Memory B cell (primary cell): ENCODE measurements around the gene ITGB5.

ENCODE experiments used
- ATAC-seq: fragments of 150-1000 bp; cut with Tn5 transposase; 2 replicates; pipeline ENCODE4 v1.10.0; 2021; ENCODE audit warnings: low read depth, mild to moderate bottlenecking, moderate library complexity
- DNase-seq, 2 donors: peaks; one replicate each; pipeline ENCODE4 v3.0.0; 2022; ENCODE audit warnings: low spot score in 2 of 2
- H3K27ac Mint-ChIP-seq: one replicate; pipeline ENCODE4 v1.8.0; 2022; ENCODE audit warnings: mild to moderate bottlenecking, moderate library complexity, mixed read lengths
- H3K27me3 Mint-ChIP-seq: one replicate; pipeline ENCODE4 v1.8.0; 2022; ENCODE audit warnings: mixed read lengths
- H3K36me3 Mint-ChIP-seq: one replicate; pipeline ENCODE4 v1.8.0; 2022; ENCODE audit warnings: mild to moderate bottlenecking, mixed read lengths
- H3K4me1 Mint-ChIP-seq: one replicate; pipeline ENCODE4 v1.8.0; 2022; ENCODE audit warnings: mixed read lengths
- H3K4me3 Mint-ChIP-seq: one replicate; pipeline ENCODE4 v1.8.0; 2022; ENCODE audit warnings: mild to moderate bottlenecking, moderate library complexity, mixed read lengths
- H3K9me3 Mint-ChIP-seq: one replicate; pipeline ENCODE4 v1.8.0; 2022; ENCODE audit warnings: mixed read lengths

ITGB5 gene

GRCh38 chr3:124859025-124859424 is 28.1 kb downstream of the ITGB5 start:
- Mint-ChIP-seq H3K4me3 (no peak overlapping the region), H3K4me1 (no peaks in the 10 kb centered on the region), H3K27me3 (peaks cover 15% of the 10 kb centered on the region), H3K27ac (no peak overlapping the region), H3K9me3 (no peaks in the 10 kb centered on the region), H3K36me3 (no peaks in the 10 kb centered on the region)
- no peak for ATAC-seq
- no peak for DNase-seq

GRCh38 chr3:124858275-124858674 is 28.9 kb downstream of the ITGB5 start:
- no peak for ATAC-seq

DNA sequence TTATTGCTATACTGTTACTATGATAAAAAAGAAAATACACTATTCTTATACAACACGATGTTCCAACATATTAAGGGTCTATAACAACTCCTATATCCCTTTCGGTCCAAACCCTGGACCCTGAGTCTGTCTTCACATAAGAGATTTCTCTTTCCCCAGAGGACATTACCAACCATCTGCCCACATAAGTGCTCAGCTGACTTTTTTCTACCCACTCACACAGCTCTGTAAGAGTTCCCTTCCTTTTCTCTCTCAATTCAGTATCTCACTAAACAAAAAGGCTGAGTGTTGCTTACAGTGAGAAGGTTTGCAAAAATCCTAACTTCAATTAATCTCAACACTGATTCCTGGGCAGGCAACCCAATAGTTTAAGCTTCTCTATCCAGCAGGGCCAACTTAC is 30.5 kb downstream of the ITGB5 start:
- Mint-ChIP-seq H3K4me1 (no peaks in the 10 kb centered on the region), H3K27ac (no peak overlapping the region)
- DNase-seq: no peak

More at GRCh38 chr3:124858275-124858674, 28.9 kb downstream of the ITGB5 start:
- Mint-ChIP-seq H3K27ac (no peak overlapping the region), H3K4me3 (no peak overlapping the region), H3K4me1 (no peaks in the 10 kb centered on the region), H3K9me3 (no peaks in the 10 kb centered on the region), H3K27me3 (peaks cover 15% of the 10 kb centered on the region), H3K36me3 (no peaks in the 10 kb centered on the region)
- DNase-seq: no peak

DNA sequence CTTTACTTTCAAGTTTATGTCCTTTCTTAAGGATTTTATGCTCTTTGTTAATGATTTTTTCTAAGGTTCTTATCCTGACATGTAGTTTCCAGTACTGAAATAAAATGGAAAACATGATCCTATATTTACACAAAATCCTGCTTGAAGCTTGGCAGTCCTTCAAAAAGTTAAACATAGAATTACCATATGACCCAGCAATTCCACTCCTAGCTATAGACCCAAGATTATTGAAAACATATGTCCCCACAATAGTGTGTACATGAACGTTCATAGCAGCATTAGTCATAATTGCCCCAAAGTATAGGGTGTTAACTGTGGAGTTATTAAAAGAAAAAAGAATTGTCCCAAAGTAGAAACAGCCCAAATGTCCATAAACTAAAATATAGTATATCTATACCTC is 33.2 kb downstream of the ITGB5 start:
- H3K27ac Mint-ChIP-seq: no peak overlapping the region
- H3K4me1 Mint-ChIP-seq: no peaks in the 10 kb centered on the region
- no peaks in the 10 kb centered on the region for H3K36me3 Mint-ChIP-seq
- ATAC-seq (no peak), DNase-seq (no peak)
- no peaks in the 10 kb centered on the region for H3K9me3 Mint-ChIP-seq
- H3K4me3 Mint-ChIP-seq: no peak overlapping the region
- H3K27me3 Mint-ChIP-seq: peaks cover 20% of the 10 kb centered on the region

More for the DNA sequence above, 30.5 kb downstream of the ITGB5 start:
- no peak overlapping the region for H3K4me3 Mint-ChIP-seq
- no peaks in the 10 kb centered on the region for H3K36me3 Mint-ChIP-seq
- ATAC-seq: no peak
- no peaks in the 10 kb centered on the region for H3K9me3 Mint-ChIP-seq
- peaks cover 17% of the 10 kb centered on the region for H3K27me3 Mint-ChIP-seq

- Mint-ChIP-seq H3K9me3 (no peaks in the 10 kb centered on the region), H3K27me3 (peaks cover 20% of the 10 kb centered on the region), H3K27ac (no peak overlapping the region), H3K4me1 (no peaks in the 10 kb centered on the region), H3K4me3 (no peak overlapping the region), H3K36me3 (no peaks in the 10 kb centered on the region)
- DNase-seq: no peak
- ATAC-seq: no peak
These were observed 33.7 kb downstream of the ITGB5 start for GRCh38 chr3:124853446-124853845.

- DNase-seq: no peak
- Mint-ChIP-seq H3K9me3 (no peaks in the 10 kb centered on the region), H3K36me3 (no peaks in the 10 kb centered on the region), H3K27me3 (peaks cover 16% of the 10 kb centered on the region), H3K27ac (no peak overlapping the region), H3K4me1 (no peaks in the 10 kb centered on the region), H3K4me3 (no peak overlapping the region)
- no peak for ATAC-seq
These were observed 35.3 kb downstream of the ITGB5 start for GRCh38 chr3:124851905-124852304.

DNA sequence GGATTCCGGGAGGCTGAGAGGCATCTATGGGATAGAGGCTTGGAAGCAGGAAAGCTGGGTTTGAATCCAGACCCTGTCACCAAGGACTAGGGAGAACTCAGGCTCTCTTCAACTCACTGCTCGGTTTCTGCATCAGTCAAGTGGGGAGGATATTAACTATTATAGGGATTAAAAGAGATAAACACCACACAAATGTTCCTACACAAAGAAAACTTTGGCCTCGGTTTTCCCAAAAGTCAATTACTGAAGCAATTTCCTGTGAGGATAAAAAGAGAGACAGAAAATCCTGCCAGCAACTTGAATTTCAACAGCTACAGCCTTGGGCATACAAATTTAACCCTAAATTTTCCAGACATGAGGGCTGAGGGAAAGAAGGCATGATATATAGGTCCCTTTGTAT is 36.0 kb downstream of the ITGB5 start:
- H3K4me1 Mint-ChIP-seq: no peaks in the 10 kb centered on the region
- DNase-seq: no peak
- no peaks in the 10 kb centered on the region for H3K36me3 Mint-ChIP-seq
- ATAC-seq: no peak
- H3K27me3 Mint-ChIP-seq: peaks cover 14% of the 10 kb centered on the region
- no peak overlapping the region for H3K4me3 Mint-ChIP-seq
- no peaks in the 10 kb centered on the region for H3K9me3 Mint-ChIP-seq
- no peak overlapping the region for H3K27ac Mint-ChIP-seq

GRCh38 chr3:124850633-124851032 is 36.5 kb downstream of the ITGB5 start:
- Mint-ChIP-seq H3K27me3 (peaks cover 10% of the 10 kb centered on the region), H3K27ac (no peak overlapping the region), H3K4me1 (no peaks in the 10 kb centered on the region), H3K36me3 (no peaks in the 10 kb centered on the region), H3K9me3 (no peaks in the 10 kb centered on the region), H3K4me3 (no peak overlapping the region)
- DNase-seq: no peak
- no peak for ATAC-seq

- Mint-ChIP-seq H3K4me3 (no peak overlapping the region), H3K4me1 (no peaks in the 10 kb centered on the region), H3K9me3 (no peaks in the 10 kb centered on the region), H3K27ac (no peak overlapping the region), H3K36me3 (no peaks in the 10 kb centered on the region), H3K27me3 (peaks cover 8% of the 10 kb centered on the region)
- DNase-seq (no peak), ATAC-seq (no peak)
These were observed 37.0 kb downstream of the ITGB5 start for GRCh38 chr3:124850212-124850611.

DNA sequence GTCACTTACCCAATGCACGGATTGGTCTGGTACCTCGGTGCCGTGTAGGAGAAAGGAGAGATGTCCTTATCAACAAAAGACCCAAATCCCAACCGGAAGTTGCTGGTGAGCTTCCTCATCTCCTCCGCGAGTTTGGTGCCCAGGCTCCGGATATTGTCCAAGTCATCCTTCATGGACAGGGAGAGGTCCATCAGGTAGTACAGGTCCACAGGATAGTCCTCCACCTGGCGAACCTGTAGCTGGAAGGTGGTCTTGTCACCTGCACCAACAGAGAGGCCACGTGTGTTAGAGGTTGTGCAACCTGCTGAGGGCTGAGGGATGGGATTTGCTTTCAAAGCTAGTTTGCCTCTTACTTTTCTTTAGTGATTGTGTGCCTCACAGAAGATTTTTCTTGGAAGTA is 38.9 kb downstream of the ITGB5 start:
- H3K36me3 Mint-ChIP-seq: no peaks in the 10 kb centered on the region
- H3K27me3 Mint-ChIP-seq: peaks cover 5% of the 10 kb centered on the region
- H3K4me3 Mint-ChIP-seq: no peak overlapping the region
- H3K4me1 Mint-ChIP-seq: no peaks in the 10 kb centered on the region
- DNase-seq: no peak
- H3K27ac Mint-ChIP-seq: no peak overlapping the region
- ATAC-seq: no peak
- no peaks in the 10 kb centered on the region for H3K9me3 Mint-ChIP-seq

DNA sequence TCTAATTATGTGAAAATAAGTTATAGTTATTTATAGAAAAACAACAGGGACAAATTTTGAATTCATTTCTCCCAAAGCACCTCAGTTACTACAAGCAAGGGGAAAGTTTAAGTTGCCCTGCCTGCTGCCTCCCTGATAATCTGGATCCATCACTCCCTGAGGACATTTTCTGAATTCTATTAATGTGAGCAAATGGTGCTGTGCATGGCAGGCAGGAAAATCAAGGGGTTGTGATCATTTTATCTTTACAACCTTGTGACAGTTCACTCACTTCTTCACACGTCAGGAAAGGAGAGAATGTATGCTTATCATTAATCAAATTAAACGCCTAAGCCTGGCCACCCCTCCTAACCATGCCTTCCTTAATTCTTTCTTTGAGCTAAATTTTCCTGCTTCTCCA is 39.3 kb downstream of the ITGB5 start:
- DNase-seq: no peak
- no peaks in the 10 kb centered on the region for H3K9me3 Mint-ChIP-seq
- H3K27me3 Mint-ChIP-seq: peaks cover 6% of the 10 kb centered on the region
- H3K27ac Mint-ChIP-seq: no peak overlapping the region
- ATAC-seq: no peak
- no peak overlapping the region for H3K4me3 Mint-ChIP-seq
- no peaks in the 10 kb centered on the region for H3K4me1 Mint-ChIP-seq
- no peaks in the 10 kb centered on the region for H3K36me3 Mint-ChIP-seq

- peaks cover 8% of the 10 kb centered on the region for H3K27me3 Mint-ChIP-seq
- no peaks in the 10 kb centered on the region for H3K9me3 Mint-ChIP-seq
- no peak overlapping the region for H3K27ac Mint-ChIP-seq
- H3K36me3 Mint-ChIP-seq: no peaks in the 10 kb centered on the region
- no peak overlapping the region for H3K4me3 Mint-ChIP-seq
- DNase-seq: no peak
- no peak for ATAC-seq
- H3K4me1 Mint-ChIP-seq: no peaks in the 10 kb centered on the region
These were observed 40.1 kb downstream of the ITGB5 start for GRCh38 chr3:124847051-124847450.

DNA sequence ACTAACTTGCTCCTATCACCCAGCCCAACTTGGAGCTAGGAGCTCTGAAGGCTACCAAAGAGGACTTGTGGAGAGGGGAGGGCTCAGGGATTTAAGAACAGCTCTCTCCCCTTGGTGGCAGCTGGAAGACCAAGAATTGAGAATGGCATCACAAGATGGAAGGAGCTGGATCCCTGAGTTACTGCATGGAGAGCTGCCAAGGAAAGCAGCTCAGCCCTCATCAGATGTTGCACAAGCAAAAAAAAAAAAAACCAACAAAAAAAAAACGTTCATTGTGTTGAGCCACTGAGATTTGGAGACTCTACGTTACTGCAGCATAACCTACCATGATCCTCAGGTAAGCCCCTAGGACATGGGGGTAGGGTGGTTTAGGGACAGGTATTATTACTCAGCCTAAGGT is 41.0 kb downstream of the ITGB5 start:
- Mint-ChIP-seq H3K4me3 (no peak overlapping the region), H3K27me3 (peaks cover 11% of the 10 kb centered on the region), H3K36me3 (no peaks in the 10 kb centered on the region), H3K9me3 (no peaks in the 10 kb centered on the region), H3K4me1 (no peaks in the 10 kb centered on the region), H3K27ac (no peak overlapping the region)
- DNase-seq (no peak), ATAC-seq (no peak)

GRCh38 chr3:124845406-124845805 is 41.8 kb downstream of the ITGB5 start:
- Mint-ChIP-seq H3K27me3 (peaks cover 13% of the 10 kb centered on the region), H3K36me3 (no peaks in the 10 kb centered on the region), H3K4me3 (no peak overlapping the region), H3K27ac (no peak overlapping the region), H3K9me3 (no peaks in the 10 kb centered on the region), H3K4me1 (no peaks in the 10 kb centered on the region)
- DNase-seq (no peak), ATAC-seq (no peak)

GRCh38 chr3:124843506-124844177 is 43.5 kb downstream of the ITGB5 start:
- H3K4me3 Mint-ChIP-seq: no peak overlapping the region
- no peaks in the 10 kb centered on the region for H3K4me1 Mint-ChIP-seq
- H3K27ac Mint-ChIP-seq: no peak overlapping the region
- H3K27me3 Mint-ChIP-seq: peaks cover 10% of the 10 kb centered on the region
- no peaks in the 10 kb centered on the region for H3K9me3 Mint-ChIP-seq
- no peak for DNase-seq
- peaks cover 2% of the 10 kb centered on the region for H3K36me3 Mint-ChIP-seq
- ATAC-seq: no peak
